GM12878 (cell line): ENCODE measurements around the gene TM6SF1. TPM values are rescaled to one million over a fixed set of nuclear protein-coding genes. Genes with fewer than 3 reads are reported as not detected.
"Not testable (repeated sequence)": the region's sequence is repeated elsewhere in the genome, so short reads cannot be mapped to it uniquely, and the experiment has no call there.

ENCODE experiments used
- ATAC-seq: fragments of 200-7000 bp; cut with Tn5 transposase; 3 replicates; pipeline ENCODE4 v1.9.1; 2020; ENCODE audit warnings: mild to moderate bottlenecking, moderate library complexity
- BruUV-seq: library from RNA; stranded (reverse); fragments of 400-500 nt; replicated peaks from 2 replicates; lab custom pipeline; 2021; lab: Mats Ljungman, UMichigan
- CTCF ChIA-PET: fragments of 300-600 bp; sonication (Branson Sonifier 250); formaldehyde crosslinking; extraction: SDS; loops from one replicate; lab custom pipeline; 2021; ENCODE audit warnings: inconsistent platforms; lab: Yijun Ruan, JAX
- POLR2A ChIA-PET: fragments of 350-600 bp; formaldehyde crosslinking; extraction: SDS; loops from one replicate; lab custom pipeline; 2021; ENCODE audit warnings: inconsistent platforms; lab: Charles Lee
- RAD21 ChIA-PET: fragments of 300-600 bp; sonication (Branson Sonifier 250); formaldehyde crosslinking; loops from one replicate; lab custom pipeline; 2023; ENCODE audit warnings: antibody characterized with exemption; ENCODE audit not compliant: unreplicated experiment; lab: Charles Lee
- SMC1A ChIA-PET: fragments of 300-600 bp; sonication (Branson Sonifier 250); formaldehyde crosslinking; loops from one replicate; lab custom pipeline; 2023; ENCODE audit not compliant: unreplicated experiment, uncharacterized antibody; lab: Charles Lee
- DNase-seq: peaks from one replicate; pipeline ENCODE4 v3.0.0-alpha.2; 2011; ENCODE audit warnings: low read depth, low spot score
- FAIRE-seq: peaks from 3 replicates; lab custom pipeline; 2011; peaks lifted over from hg19 to GRCh38; lab: Jason Lieb, UNC
- H2AFZ ChIP-seq: 2 replicates; pipeline ENCODE4 v1.6.0; 2011; ENCODE audit warnings: low read depth, low read length, control low read depth; ENCODE audit not compliant: control insufficient read depth
- H3K27ac ChIP-seq: 2 replicates; pipeline ENCODE4 v1.5.1; 2011; ENCODE audit warnings: control low read depth; ENCODE audit not compliant: control insufficient read depth, insufficient read depth
- H3K27me3 ChIP-seq, 2 experiments: replicated peaks in 1 of 2; 2 replicates each; pipeline versions ENCODE4 v1.6.0 to v1.6.1; 2011; ENCODE audit warnings: low read length in 1 of 2; ENCODE audit not compliant: control insufficient read depth in 2 of 2, insufficient read depth in 2 of 2
- H3K36me3 ChIP-seq, 2 experiments: 2 replicates each; pipeline ENCODE4 v1.5.1; 2011; ENCODE audit warnings: low read length in 1 of 2; ENCODE audit not compliant: control insufficient read depth in 2 of 2, insufficient read depth in 2 of 2
- H3K4me1 ChIP-seq: 2 replicates; pipeline ENCODE4 v1.6.1; 2011; ENCODE audit warnings: mild to moderate bottlenecking, low read length, moderate library complexity, mixed read lengths; ENCODE audit not compliant: control insufficient read depth, insufficient read depth
- H3K4me2 ChIP-seq: 2 replicates; pipeline ENCODE4 v1.6.0; 2011; ENCODE audit warnings: control low read depth; ENCODE audit not compliant: control insufficient read depth, insufficient read depth
- H3K4me3 ChIP-seq: fragments of 200-600 bp; sonication (generic); 2 replicates; pipeline ENCODE4 v1.5.1; 2016
- H3K79me2 ChIP-seq: 2 replicates; pipeline ENCODE4 v1.6.0; 2011; ENCODE audit warnings: low read length; ENCODE audit not compliant: control insufficient read depth, insufficient read depth
- H3K9ac ChIP-seq: 2 replicates; pipeline ENCODE4 v1.8.0; 2011; ENCODE audit warnings: low read length, control low read depth, mixed read lengths; ENCODE audit not compliant: control insufficient read depth, insufficient read depth
- H3K9me3 ChIP-seq: replicated peaks from 3 replicates; pipeline ENCODE4 v1.5.1; 2011; ENCODE audit warnings: mild to moderate bottlenecking, low read length; ENCODE audit not compliant: control insufficient read depth, insufficient read depth
- H4K20me1 ChIP-seq: 2 replicates; pipeline ENCODE4 v1.6.0; 2011; ENCODE audit not compliant: control insufficient read depth, insufficient read depth
- CHD2 ChIP-seq: IDR thresholded peaks from 2 replicates; pipeline ENCODE4 v1.6.1; 2011; ENCODE audit warnings: low read depth, low read length, improper control_type of control experiment, borderline replicate concordance
- KAT2A ChIP-seq: conservative IDR thresholded peaks from 2 replicates; pipeline ENCODE4 v1.6.1; 2011; ENCODE audit warnings: low read depth, low read length; ENCODE audit not compliant: control insufficient read depth
- NR2F1 ChIP-seq: fragments of 450-650 bp; conservative IDR thresholded peaks from 2 replicates; pipeline ENCODE4 v1.6.1; 2017; ENCODE audit warnings: mild to moderate bottlenecking
- PAX8 ChIP-seq: fragments of 450-650 bp; IDR thresholded peaks from 2 replicates; pipeline ENCODE4 v1.6.1; 2017; ENCODE audit warnings: mild to moderate bottlenecking, moderate library complexity
- STAT3 ChIP-seq: IDR thresholded peaks from 2 replicates; pipeline ENCODE4 v1.6.1; 2011; ENCODE audit warnings: low read depth, low read length, improper control_type of control experiment
- TARDBP ChIP-seq: IDR thresholded peaks from 2 replicates; pipeline ENCODE4 v1.6.1; 2016; ENCODE audit warnings: borderline replicate concordance
- YBX1 ChIP-seq: fragments of 450-650 bp; IDR thresholded peaks from 2 replicates; pipeline ENCODE4 v1.6.1; 2016; ENCODE audit warnings: antibody characterized with exemption
- ZNF24 ChIP-seq: fragments of 450-650 bp; IDR thresholded peaks from 2 replicates; pipeline ENCODE4 v1.6.1; 2017; ENCODE audit warnings: antibody characterized with exemption, mild to moderate bottlenecking
- ZNF274 ChIP-seq: IDR thresholded peaks from one replicate; pipeline ENCODE4 v1.8.0; 2011; ENCODE audit not compliant: insufficient read length, insufficient read depth
- whole genome bisulfite sequencing: methylation state at CpG from one replicate; pipeline ENCODE4 v1.1.6; 2016; ENCODE audit warnings: low lambda C conversion rate; ENCODE audit not compliant: insufficient replicate concordance, insufficient coverage; ENCODE audit errors: missing lambda C conversion rate; 5-methylcytosine and 5-hydroxymethylcytosine counted together
- in situ Hi-C: fragments of 300-500 bp; cut with MboI; formaldehyde crosslinking; loops from 9 replicates; pipeline ENCODE4 v1.14.3; 2018; ENCODE audit warnings: mixed read lengths
- intact Hi-C: fragments of 100-400 bp; cut with micrococcal nuclease; formaldehyde crosslinking; loops from one replicate; pipeline ENCODE4 v1.14.2; 2022; ENCODE audit not compliant: unreplicated experiment
- polyA plus RNA-seq, 11 experiments: library from polyadenylated mRNA; depleted of rRNA in 4 of 11; unstranded in 6 of 11; stranded (reverse) in 5 of 11; fragments of >200 nt; fragmentation: Nextera tagmentation in 4 of 11; fragmentation: Illumina TruSeq in 1 of 11; extraction: Ambion mirVana in 4 of 11; extraction: Trizol in 1 of 11; gene quantifications; 1 replicate in 1 of 11; 2 replicates in 10 of 11; pipeline versions ENCODE4 v1.2.1 to v1.2.3, GENCODE V29; 2011 to 2016; ENCODE audit warnings: inconsistent platforms in 2 of 11, missing spikeins in 2 of 11, low read depth in 1 of 11
- total RNA-seq, 4 experiments: library from RNA; depleted of rRNA in 3 of 4; stranded (reverse); fragments of >200 nt in 3 of 4; fragmentation: Illumina TruSeq in 1 of 4; extraction: Trizol in 1 of 4; gene quantifications; 2 replicates each; pipeline versions ENCODE4 v1.2.1 to v1.2.3, GENCODE V29; 2013 to 2021
- TF ChIP-seq, protein P1 (sequence below): IDR thresholded peaks from 2 replicates; pipeline ENCODE4 v1.6.1; 2012; ENCODE audit warnings: mild to moderate bottlenecking, low read depth, low read length
- TF ChIP-seq, protein P2 (sequence below), 3 experiments: IDR thresholded peaks in 2 of 3; conservative IDR thresholded peaks in 1 of 3; 2 replicates each; pipeline ENCODE4 v1.5.1; 2011; ENCODE audit warnings: low read depth in 3 of 3, low read length in 3 of 3, mild to moderate bottlenecking in 3 of 3, control low read depth in 2 of 3, moderate library complexity in 2 of 3, inconsistent platforms in 1 of 3, mixed read lengths in 1 of 3; ENCODE audit not compliant: control insufficient read depth in 2 of 3, insufficient read depth in 1 of 3; ENCODE audit errors: extremely low read depth in 1 of 3

TM6SF1 gene
- total and polyA plus RNA-seq, 10 of the 15 experiments (the other 5 are each of a cell fraction or from before 2014, with no cell fraction given), result 0.56 to 2.7 (median 1.2) TPM

DNA sequence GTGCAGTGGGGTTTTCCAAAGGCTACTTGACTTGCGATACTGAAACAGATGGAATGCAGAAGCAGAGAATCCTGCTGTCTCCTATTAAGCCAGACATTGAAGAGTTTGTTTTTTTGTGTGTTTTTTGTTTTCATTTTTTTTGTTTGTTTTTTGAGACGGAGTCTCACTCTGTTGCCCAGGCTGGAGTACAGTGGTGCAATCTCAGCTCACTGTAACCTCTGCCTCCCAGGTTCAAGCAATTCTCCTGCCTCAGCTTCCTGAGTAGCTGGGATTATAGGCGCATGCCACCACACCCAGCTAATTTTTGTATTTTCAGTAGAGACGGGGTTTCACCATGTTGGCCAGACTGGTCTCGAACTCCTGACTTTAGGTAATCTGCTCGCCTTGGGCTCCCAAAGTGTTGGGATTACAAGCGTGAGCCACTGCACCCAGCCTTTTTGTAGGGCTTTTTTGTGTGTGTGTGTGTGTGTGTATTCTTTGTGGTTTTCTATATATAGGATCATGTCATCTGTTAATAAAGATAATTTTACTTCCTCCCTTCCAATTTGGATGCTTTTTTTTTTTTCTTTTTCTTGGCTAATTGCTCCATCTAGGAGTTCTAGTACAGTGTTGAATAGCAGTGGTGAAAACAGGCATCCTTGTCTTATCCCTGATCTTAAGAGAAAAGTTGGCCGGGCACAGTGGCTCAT lies 21.4 kb upstream of the TM6SF1 start:
- ATAC-seq, FAIRE-seq, H3K27ac ChIP-seq, POLR2A ChIA-PET, H3K27me3 ChIP-seq, H3K9me3 ChIP-seq, H4K20me1 ChIP-seq, H3K4me3 ChIP-seq, CTCF ChIA-PET, H2AFZ ChIP-seq, BruUV-seq, RAD21 ChIA-PET, H3K36me3 ChIP-seq, intact Hi-C loops, H3K4me1 ChIP-seq, H3K9ac ChIP-seq, in situ Hi-C loops, DNase-seq, H3K79me2 ChIP-seq, H3K4me2 ChIP-seq, SMC1A ChIA-PET: not testable (repeated sequence)
- WGBS, result 59% methylated on average over 8 of the region's 8 CpGs

DNA sequence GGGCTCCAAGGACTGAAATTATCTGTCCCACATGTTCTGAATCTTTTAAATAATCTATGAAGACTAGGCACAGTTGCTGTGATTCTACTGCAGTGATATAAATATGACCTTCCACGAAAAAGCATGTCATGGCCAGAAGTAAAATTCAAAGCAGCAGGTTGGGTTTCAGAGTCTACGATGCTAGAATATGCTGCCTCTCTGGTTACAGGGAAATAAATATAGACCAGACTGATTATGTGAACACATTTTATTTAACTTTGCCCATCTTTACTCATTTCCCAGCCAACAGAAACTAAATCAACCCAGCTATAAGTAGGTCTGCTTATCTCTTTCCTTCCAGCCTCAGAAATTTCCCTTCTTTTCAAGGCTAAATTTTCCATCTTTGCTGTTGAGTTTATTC lies 19.9 kb upstream of the TM6SF1 start:
- no peak overlapping the region for H2AFZ ChIP-seq
- ATAC-seq, result no peak
- no peaks in the 10 kb centered on the region for H4K20me1 ChIP-seq
- CTCF ChIA-PET, result interaction anchor here (0.7 kb wide), 1 partner anchor 1012 kb away, joined by 3 read pairs; no protein-coding TSS in a partner anchor
- POLR2A ChIA-PET, result no interaction called here
- H3K4me1 ChIP-seq, result peaks cover 6% of the 10 kb centered on the region
- no peak for FAIRE-seq
- BruUV-seq, result no TSS peak
- SMC1A ChIA-PET, result no interaction called here
- H3K27me3 ChIP-seq, result no peaks in the 10 kb centered on the region; a peak in 1 of 4 replicates
- no peak overlapping the region for H3K4me2 ChIP-seq
- intact Hi-C loops, result no loop called here
- H3K9me3 ChIP-seq, result no peaks in the 10 kb centered on the region
- H3K27ac ChIP-seq, result no peak overlapping the region
- DNase-seq, result no peak
- in situ Hi-C loops, result no loop called here
- 36% methylated on average over 2 of the region's 2 CpGs for WGBS
- H3K9ac ChIP-seq, result no peak overlapping the region
- RAD21 ChIA-PET, result no interaction called here
- H3K4me3 ChIP-seq, result no peak overlapping the region
- no peaks in the 10 kb centered on the region for H3K79me2 ChIP-seq
- H3K36me3 ChIP-seq, result no peaks in the 10 kb centered on the region
- no peak for TF ChIP-seq ZNF24
- TF ChIP-seq STAT3, result no peak
- no peak for TF ChIP-seq YBX1
- no peak for TF ChIP-seq NR2F1
- TF ChIP-seq KAT2A, result no peak
- TF ChIP-seq TARDBP, result no peak
- no peak for TF ChIP-seq ZNF274
- TF ChIP-seq, protein P1, sequence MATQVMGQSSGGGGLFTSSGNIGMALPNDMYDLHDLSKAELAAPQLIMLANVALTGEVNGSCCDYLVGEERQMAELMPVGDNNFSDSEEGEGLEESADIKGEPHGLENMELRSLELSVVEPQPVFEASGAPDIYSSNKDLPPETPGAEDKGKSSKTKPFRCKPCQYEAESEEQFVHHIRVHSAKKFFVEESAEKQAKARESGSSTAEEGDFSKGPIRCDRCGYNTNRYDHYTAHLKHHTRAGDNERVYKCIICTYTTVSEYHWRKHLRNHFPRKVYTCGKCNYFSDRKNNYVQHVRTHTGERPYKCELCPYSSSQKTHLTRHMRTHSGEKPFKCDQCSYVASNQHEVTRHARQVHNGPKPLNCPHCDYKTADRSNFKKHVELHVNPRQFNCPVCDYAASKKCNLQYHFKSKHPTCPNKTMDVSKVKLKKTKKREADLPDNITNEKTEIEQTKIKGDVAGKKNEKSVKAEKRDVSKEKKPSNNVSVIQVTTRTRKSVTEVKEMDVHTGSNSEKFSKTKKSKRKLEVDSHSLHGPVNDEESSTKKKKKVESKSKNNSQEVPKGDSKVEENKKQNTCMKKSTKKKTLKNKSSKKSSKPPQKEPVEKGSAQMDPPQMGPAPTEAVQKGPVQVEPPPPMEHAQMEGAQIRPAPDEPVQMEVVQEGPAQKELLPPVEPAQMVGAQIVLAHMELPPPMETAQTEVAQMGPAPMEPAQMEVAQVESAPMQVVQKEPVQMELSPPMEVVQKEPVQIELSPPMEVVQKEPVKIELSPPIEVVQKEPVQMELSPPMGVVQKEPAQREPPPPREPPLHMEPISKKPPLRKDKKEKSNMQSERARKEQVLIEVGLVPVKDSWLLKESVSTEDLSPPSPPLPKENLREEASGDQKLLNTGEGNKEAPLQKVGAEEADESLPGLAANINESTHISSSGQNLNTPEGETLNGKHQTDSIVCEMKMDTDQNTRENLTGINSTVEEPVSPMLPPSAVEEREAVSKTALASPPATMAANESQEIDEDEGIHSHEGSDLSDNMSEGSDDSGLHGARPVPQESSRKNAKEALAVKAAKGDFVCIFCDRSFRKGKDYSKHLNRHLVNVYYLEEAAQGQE, result no peak
- no peak for TF ChIP-seq PAX8
- TF ChIP-seq CHD2, result no peak
- TF ChIP-seq, protein P2, sequence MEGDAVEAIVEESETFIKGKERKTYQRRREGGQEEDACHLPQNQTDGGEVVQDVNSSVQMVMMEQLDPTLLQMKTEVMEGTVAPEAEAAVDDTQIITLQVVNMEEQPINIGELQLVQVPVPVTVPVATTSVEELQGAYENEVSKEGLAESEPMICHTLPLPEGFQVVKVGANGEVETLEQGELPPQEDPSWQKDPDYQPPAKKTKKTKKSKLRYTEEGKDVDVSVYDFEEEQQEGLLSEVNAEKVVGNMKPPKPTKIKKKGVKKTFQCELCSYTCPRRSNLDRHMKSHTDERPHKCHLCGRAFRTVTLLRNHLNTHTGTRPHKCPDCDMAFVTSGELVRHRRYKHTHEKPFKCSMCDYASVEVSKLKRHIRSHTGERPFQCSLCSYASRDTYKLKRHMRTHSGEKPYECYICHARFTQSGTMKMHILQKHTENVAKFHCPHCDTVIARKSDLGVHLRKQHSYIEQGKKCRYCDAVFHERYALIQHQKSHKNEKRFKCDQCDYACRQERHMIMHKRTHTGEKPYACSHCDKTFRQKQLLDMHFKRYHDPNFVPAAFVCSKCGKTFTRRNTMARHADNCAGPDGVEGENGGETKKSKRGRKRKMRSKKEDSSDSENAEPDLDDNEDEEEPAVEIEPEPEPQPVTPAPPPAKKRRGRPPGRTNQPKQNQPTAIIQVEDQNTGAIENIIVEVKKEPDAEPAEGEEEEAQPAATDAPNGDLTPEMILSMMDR (IDR thresholded peaks at IDR 0.05 in 2 of 3, conservative IDR thresholded peaks at IDR 0.05 in 1 of 3; ENCODE audit: control insufficient read depth in 2 of 3, extremely low read depth in 1 of 3, insufficient read depth in 1 of 3, low read depth in 3 of 3, low read length in 3 of 3), result no peak
